ENCODE data around the gene ITGA2B.
"Not testable (repeated sequence)": the region's sequence is repeated elsewhere in the genome, so short reads cannot be mapped to it uniquely, and the experiment has no call there.

Gene ITGA2B

DNA sequence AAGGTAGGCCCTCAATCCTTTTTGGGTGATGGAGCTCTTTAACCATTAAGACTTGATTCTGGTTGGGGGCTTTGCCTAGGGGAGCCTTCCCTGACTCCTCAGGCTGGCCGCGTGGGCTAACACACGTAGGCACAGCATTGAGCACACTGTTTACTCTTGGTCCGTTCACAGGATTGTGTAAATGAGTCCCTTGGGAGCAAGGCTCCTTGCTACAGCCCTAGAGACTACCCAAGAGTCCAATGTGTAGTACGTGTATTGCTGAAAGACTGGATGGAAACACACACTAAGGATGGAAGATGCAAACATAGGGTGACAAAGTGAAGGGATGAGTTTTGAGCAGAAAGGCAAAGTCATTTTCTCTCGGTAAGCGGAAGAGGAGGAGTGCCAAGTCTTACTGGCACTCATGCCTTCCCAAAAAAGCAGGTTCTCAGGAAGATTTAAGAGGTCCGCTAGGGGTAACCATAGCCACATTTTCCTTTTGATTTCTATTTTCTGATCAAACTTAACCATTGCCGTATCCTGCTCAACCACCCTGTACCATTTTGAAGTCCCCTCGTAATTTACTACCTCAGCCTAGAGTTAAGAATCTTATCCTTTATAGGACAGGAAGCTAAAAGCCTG lies 911 bp upstream of the ITGA2B start:
- no peak for DNase-seq (ENCODE audit: low read depth)

DNA sequence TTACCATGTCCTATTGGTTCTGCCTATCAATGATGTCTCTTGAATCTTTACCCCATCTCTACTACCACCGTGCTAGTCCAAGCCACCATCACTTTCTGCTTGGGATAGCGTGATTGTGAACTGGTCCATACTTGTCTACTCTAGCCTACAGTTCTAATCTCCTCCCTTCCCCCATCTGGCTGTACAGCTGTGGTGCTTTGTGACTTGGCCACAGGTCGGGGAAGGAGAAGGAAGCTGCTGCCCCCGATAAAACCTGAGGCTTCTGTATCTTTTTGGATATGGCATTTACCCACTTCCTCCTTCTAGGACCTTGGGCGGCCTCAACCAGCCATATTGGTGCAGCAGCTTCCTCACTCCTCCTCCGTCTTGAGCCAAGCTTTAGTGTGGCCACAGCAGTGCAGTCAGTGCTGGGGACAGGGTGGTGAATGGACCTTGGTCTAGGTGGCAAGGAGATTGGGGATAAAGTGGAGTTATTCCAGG lies 314 bp upstream of the ITGA2B start:
- DNase-seq (ENCODE audit: low read depth), result no peak

DNA sequence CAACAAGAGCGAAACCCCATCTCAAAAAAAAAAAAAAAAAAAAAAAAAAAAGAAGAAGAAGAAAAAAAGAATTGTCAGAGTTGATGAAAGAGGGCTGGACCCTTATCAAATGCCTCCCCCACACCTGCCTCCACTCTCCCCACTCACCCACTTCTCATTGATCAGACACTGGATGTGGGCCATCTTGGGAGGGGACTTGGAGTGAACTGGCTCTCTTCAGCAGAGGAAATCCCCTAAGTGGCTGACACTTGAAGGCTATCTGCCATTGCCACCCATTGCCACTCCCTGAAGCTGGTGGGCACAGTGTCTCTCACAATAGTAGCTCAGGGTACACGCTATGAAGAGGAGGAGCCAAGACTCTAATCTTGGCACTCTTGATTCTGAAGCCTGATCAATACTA lies 1.6 kb downstream of the ITGA2B start:
- no peak for DNase-seq (ENCODE audit: low read depth)

DNA sequence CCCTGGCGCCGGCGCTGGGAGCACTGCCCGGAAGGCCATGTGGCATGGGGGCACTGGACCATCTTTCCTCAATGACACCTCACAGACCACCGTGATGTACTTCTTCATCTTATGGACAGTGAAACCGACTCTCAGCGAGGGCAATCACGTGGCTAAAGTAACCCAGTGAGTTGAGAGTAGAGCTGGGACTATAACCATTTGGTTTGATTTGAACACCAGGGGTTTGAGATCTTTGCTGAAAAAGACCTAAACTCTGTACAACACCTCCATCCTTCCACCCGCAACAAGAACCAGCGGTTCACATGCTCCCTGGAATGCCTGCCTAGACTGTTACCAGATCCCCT lies 3.3 kb downstream of the ITGA2B start:
- no peak for DNase-seq (ENCODE audit: low read depth)

DNA sequence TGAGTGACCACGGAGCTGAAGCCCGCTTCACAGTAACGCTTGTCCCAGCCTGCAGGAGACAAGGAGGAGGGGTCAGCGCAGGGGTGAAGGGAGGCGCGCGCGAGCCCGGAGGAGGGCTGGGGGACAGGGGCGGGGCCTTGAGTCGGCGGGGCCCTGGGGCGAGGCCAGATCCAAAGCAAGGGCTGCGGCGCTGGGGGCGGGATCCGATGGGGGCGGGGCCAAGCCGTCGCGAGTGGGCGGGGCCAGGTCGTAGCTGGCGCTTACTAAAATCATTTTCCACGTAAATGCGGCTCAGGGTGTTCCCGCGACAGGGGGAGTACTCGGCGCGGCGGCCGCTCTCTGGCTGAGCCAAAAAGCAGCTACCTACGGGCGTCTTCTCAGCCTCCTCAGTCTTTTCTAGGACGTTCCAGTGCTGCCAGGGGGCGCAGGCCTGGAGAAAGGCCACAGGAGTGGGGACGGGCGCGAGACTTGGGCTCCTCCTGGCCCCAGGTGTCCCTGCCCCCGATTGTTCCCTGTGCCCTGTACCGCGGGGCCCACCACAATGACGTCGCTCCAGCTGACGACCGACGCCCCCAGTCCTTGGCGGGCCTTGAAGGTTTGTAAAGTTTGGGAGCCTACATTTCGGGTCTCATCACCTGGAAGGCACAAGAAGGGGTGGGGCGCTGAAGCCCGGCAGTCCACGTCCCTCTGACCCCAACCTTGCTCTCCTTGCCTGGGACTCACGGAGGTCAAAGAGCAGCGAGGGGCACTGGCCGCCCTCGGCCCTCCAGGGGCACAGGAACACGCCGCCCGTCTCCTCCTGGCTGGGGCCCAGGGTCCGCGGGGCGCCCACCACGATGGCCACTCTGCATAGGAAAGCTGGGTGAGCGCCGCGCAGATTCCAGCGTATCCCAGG lies 3.9 kb downstream of the ITGA2B start:
- DNase-seq (ENCODE audit: low read depth), result no peak

DNA sequence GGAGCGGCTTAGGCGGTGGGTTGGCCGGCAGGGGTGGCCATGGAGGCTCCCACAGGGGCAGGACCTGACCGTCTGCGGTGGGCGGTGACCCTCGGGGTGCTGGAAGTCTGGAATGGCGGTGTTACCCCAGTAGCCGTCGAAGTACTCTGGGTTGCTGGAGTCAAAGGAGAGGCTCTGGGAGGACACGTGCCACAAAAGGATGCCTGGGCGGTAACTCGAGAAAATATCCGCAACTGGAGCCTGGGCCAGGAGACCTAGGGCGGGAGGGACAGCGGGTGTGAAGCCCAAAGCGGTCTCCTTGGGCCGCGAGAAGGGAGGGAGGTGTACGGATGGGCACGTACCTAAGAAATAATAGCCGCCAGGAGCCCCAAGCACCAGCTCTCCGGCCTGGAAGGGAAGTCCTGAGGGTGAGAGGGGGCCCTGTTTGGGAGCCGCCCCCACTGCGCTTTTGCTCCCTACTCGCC lies 4.6 kb downstream of the ITGA2B start:
- no peak for DNase-seq (ENCODE audit: low read depth)

DNA sequence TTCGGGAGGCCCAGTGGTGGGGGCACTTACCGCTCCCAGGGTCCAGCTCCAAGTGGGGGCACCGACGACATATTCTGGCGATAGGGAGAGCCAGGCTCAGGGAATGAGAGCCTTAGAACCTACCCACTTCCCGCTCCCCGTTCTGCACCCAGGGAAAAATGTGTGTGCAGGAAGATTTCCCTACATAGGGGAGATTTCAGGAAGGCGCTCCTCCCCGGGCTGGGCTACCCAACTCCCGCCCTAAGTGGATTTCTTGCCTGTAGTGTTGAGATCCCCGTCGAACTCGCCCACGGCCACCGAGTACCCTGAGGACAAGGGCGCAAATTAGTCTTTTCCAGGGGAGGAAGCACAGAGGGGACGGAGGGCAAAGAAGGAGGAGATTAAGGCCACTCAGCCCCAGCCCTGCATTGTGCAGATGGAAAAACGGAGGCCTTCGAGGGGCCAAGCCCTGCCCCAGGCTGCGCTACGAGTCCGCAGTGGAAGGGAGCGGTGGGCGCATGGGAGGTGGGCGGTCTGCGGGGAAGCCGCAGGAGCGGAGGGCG lies 5.1 kb downstream of the ITGA2B start:
- DNase-seq (ENCODE audit: low read depth), result no peak

DNA sequence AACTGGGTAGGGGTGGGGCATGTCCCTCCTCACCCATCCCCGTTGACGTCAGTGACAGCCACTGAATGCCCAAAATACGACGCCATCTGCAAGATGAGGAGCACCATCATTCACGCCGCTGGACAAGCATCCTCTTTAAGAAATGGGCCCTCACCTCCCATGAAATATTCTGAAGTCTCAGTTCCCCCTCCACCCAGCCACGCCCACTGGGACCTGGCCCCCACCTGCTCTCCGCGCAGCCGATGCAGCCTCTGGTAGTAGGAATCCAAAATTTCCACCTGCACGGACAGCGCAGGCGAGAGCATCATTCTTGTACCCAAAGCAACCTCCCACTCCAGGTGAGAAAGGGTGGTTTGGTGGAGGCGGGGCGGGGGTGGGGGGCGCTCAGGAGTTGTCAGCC lies 5.6 kb downstream of the ITGA2B start:
- no peak for DNase-seq (ENCODE audit: low read depth)

DNA sequence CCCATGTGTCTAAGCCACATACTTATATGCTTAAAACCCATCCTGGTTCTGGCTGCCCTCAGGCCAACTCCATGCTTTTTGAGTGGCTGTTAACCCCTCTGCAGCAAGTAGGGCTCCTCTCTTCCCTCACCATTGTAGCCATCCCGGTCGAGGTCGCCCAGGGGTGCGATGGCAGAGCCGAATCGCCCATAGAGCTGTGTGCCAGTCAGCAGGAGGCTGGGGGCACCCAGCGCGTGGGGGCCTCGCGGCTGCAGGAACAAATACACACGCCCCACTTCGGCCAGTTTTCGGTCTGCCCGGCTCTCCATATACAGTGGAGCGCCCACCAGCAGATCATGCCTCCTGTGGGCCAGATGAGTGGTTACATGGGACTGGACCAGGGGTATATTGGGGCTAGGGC lies 6.1 kb downstream of the ITGA2B start:
- no peak for DNase-seq (ENCODE audit: low read depth)

DNA sequence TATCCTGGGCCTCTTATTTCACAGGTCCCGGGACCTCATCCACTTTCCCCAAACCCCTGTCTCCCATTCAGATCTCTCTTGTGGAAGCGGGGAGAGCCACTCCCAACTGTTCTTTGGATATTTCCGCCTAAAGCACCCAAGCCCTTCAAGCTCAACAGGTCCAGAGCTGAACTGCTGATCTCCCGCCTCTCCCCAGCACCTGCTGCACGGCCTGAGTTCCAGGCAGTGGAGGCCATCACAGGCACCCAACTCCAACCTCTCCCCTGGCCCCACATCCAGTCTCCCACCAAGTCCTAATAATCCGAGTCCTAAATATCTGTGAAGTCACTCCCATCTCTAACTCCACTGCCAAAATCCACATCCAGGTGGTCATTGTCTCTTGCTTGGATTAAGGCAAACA lies 6.5 kb downstream of the ITGA2B start:
- DNase-seq (ENCODE audit: low read depth), result no peak

DNA sequence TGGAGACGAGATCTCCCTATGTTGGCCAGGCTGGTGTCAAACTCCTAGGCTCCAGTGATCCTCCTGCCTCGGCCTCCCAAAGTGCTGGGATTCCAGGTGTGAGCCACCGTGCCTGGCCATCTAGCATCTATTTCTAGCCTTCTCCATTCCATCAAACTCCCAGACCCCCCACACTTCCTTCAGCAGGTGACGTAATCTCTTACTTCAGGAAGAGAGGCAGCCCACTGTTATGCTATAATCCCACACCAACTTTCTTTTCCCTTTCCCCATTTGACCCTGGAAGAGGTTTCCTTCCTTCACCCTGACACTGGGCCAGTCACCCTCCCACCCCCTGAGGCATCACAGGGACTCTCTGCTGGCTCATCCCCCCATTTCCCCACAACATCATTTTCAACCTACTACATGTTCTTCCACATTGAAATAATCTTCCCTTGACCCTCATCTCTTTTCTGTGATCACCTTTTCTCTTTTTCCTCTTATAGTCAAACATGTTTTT lies 7.6 kb downstream of the ITGA2B start:
- DNase-seq (ENCODE audit: low read depth), result no peak

DNA sequence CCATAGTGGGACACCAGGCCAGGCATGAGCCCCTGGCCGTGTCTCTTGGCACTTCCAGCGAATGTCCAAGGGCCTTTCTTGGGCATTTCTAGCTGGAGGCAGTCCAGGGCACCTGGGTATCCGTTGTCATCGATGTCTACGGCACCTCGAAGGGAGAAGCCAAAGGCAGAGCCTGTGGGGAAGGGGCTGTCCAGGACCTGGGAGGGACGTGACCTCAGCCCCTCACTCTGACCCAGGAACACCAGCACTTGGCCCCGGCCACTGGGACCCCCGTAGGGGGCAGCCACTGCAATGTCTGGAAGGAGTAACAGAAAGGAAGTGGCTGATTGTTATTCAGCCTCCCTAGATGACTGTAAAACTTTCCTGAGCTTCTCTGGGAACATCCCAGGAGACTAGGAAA lies 8.7 kb downstream of the ITGA2B start:
- no peak for DNase-seq (ENCODE audit: low read depth)

DNA sequence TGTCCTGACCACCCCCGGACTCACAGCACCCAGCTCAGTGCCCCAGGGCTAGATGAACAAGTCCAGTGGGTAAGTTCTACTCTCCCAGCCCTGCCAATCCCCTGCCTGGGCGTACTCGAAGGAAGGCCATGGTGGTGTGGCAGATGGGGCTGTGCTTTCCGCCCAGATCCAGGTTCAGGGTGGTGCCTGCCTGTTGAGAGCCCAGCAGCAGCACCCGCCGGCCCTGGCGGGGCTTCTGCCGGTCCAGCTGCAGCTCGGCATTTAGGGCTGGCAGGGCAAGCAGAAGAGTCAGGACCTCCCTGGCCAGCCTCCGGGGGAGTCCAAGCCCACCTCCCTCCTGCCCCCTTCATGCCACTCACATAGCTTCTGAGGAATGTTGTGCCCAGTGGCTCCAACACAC lies 9.6 kb downstream of the ITGA2B start:
- DNase-seq (ENCODE audit: low read depth), result no peak

DNA sequence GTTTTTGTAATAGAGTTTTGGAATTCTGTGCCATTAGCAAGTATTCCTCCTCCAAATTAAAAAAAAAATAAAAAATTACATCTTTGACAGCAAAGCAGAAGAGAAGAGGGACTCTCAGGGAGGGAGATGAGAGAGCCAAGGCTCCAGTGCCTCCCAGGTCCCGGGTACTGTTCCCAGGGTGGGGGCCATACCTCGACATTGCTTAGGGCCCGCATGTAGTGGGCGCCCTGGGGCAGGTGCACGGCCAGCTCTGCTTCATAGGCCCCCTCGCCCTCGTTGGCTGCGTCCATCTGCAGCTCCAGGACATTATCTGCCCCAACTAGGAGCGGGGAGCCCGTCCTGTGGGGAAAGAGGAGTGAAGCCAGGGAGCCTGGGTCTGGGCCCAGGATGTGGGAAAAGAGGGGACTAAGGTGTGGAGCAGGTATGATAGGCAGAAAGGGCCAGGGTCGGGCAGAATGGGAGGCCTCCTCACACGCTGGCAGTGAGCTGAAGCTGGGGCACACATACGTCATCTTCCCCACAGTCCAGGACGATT lies 11.2 kb downstream of the ITGA2B start:
- DNase-seq (ENCODE audit: low read depth), result no peak

DNA sequence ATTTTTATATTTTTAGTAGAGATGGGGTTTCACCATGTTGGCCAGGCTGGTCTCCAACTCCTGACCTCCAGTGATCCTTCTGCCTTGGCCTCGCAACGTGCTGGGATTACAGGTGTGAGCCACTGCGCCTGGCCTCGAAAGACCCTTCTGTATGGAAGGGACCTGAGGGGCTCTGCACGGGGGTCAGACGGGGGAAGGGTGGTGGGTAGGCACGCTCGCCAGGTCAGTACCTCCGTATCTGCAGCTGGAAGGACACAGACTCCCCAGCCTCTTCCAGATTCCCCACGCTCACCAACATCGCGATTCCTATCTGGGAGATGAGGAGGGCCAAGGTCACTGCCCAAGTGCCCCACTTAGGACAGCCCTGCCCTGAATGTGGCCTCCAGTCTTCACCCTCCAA lies 12.7 kb downstream of the ITGA2B start:
- no peak for DNase-seq (ENCODE audit: low read depth)

DNA sequence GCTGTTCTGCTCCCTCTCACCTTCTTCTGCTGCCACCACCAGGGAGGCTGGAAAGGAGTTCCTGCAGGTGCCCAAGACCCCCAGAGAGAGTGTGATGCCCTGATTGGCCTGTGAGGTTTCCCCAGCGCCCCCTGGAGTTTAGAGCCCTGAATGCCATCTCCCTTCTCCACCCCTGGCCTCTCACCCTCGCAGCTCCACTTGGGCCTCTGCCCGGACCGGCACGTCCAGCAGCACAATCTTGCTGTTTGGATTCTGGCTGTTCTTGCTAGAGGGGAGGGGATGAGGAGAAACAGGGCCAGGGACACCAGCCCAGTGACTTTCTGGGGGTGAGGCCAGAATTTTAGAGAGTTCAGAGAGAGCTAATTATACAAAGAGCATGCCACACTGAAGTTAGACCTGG lies 13.3 kb downstream of the ITGA2B start:
- no peak for DNase-seq (ENCODE audit: low read depth)

DNA sequence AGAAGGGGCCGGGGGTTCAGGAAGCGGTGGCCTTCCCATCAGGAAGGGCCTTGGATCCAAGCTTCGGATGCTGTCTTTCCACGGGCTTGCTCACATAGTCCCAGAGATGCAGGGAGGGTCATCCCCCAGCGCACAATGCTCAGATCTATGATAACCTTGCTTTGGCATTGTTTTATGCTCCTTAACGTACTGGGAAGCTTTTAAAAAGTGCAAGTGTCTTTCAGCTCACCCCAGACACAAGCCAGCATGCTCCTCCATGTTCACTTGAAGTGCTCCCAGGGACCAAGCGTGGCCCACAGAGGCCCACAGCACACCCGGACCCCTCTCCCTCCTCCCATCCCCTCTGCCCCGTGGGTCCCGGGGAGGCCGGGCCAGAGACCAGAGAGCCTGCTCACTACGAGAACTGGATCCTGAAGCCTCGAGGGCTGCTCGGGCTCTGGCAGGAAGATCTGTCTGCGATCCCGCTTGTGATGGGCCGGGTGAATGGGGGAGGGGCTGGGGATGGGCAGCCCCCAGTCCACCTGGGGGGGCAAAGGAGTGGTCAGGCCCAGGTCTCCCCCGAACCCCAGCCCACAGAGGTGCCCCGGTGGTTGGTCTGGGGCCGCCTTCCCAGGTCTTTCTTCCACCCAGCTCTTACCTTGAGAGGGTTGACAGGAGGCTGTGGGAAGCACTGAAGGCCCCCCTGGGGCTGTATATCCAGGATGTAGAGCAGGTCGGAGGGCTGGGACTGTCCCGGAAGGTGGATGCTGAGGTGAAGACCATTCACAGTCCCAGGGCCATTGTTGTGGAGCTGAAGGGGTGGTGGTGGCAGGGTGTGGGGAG lies 14.0 kb downstream of the ITGA2B start:
- DNase-seq (ENCODE audit: low read depth), result no peak

DNA sequence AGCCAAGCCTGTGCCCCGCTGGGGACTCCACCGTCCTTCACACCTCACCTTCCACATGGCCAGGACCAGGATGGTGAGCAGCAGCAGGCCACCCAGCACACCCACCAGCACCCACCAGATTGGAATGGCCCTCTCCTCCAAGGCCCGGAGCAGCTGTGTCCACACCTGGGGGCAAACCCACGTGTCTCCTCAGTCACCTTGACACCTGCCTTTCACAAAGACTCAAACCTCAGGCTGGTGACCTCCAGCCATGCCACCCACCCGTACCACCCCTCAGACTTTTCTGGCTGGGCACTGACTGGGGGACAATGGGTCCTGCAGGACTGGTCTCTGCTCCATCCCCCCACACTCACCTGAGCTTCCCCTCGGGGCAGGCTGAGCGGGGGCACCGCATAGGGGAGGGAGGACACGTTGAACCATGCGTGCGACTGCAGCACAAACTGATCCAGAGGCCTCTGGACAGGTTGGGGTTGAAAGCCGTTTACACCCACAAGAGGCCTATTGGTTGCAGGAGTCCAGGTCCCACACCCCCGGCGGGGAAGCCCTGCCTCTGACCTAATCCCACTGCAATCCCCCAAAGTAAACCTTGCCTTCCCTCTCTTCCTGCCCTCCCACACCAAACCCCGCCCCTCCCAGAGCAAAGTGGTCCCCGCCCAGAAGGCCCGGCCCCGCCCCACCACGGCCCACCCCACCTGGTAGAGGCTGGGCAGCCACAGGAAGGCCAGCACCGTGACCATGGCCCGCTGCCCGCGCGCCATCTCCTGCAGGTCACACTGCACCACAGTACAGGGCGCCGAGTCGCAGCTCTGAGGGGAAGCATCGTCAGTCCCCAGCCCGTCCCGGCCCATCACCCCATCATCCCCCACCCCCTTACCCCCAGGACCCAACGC lies 14.9 kb downstream of the ITGA2B start:
- DNase-seq (ENCODE audit: low read depth), result no peak

DNA sequence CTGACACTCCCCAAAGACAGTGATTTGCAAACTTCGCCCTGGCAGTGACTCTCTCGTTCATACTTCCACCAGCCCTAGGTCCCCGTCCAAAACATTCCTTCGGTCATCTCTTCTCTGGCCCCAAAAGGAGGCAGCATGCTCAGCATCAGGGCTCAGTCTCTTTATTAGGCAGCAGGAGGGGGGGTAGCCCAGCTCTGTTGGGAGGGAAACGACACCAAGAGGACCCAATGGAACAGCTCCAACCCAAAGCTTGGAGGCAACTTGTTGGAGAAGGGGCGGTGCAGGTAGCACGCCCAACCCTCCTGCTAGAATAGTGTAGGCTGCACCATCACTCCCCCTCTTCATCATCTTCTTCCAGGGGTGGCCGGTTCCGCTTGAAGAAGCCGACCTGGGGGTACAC lies 17.4 kb downstream of the ITGA2B start:
- DNase-seq (ENCODE audit: low read depth), result no peak

DNA sequence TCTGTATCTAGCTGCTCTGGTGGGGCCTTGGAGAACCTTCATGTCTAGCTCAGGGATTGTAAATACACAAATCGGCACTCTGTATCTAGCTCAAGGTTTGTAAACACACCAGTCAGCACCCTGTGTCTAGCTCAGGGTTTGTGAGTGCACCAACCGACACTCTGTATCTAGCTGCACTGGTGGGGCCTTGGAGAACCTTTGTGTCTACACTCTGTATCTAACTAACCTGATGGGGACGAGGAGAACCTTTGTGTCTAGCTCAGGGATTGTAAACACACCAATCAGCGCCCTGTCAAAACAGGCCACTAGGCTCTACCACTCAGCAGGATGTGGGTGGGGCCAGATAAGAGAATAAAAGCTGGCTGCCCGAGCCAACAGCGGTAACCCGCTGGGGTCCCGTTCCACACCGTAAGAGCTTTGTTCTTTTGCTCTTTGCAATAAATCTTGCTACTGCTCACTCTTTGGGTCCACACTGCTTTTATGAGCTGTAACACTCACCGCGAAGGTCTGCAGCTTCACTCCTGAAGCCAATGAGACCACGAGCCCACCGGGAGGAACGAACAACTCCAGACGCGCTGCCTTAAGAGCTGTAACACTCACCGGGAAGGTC lies 19.9 kb downstream of the ITGA2B start:
- not testable (repeated sequence) for DNase-seq (ENCODE audit: low read depth)
